Measurements from ENCODE around the gene ADAMTS20. TPM values are rescaled to one million over a fixed set of nuclear protein-coding genes. Genes with fewer than 3 reads are reported as not detected.

Gene ADAMTS20
- total and polyA plus RNA-seq, 2 experiments from 2014 or later, result not detected

GRCh38 chr12:43425361-43425760 is 126.6 kb downstream of the ADAMTS20 start:
- Histone ChIP-seq H3K9me2 (ENCODE audit: insufficient read depth) (no peaks in the 10 kb centered on the region), H3F3A (ENCODE audit: insufficient read depth) (no peaks in the 10 kb centered on the region), H3K27me3 (replicated peaks; ENCODE audit: insufficient read depth) (no peaks in the 10 kb centered on the region), H3K79me2 (ENCODE audit: insufficient read depth) (no peaks in the 10 kb centered on the region), H3K4me2 (ENCODE audit: unreplicated experiment) (no peak overlapping the region), H3K9ac (no peak overlapping the region), H4K20me1 (ENCODE audit: insufficient read depth) (no peaks in the 10 kb centered on the region), H3K4me3 (no peak overlapping the region), H3K9me3 (ENCODE audit: low read depth) (no peaks in the 10 kb centered on the region), H2AFZ (no peak overlapping the region), H3K36me3 (ENCODE audit: low read depth) (no peaks in the 10 kb centered on the region), H3K27ac (no peak overlapping the region), H3K4me1 (ENCODE audit: insufficient read depth) (no peaks in the 10 kb centered on the region)
- 65 to 77% methylated on average over 3 of the region's 3 CpGs for WGBS, 2 experiments (ENCODE audit: low coverage in 1 of 2, low lambda C conversion rate in 2 of 2, missing lambda C conversion rate in 2 of 2)
- TF ChIP-seq EZH2 (IDR thresholded peaks at IDR 0.05; ENCODE audit: insufficient read depth, poor library complexity, severe bottlenecking) (no peak), EZH2phosphoT487 (IDR thresholded peaks at IDR 0.05; ENCODE audit: insufficient read depth, low read depth) (no peak)
- DNase-seq, result no peak
- in situ Hi-C loops (cut with MboI), result no loop called here

GRCh38 chr12:43416981-43417380 is 135.0 kb downstream of the ADAMTS20 start:
- Histone ChIP-seq H3K9ac (no peak overlapping the region), H4K20me1 (ENCODE audit: insufficient read depth) (no peaks in the 10 kb centered on the region), H3K27me3 (replicated peaks; ENCODE audit: insufficient read depth) (no peaks in the 10 kb centered on the region; the same call in 1 of the 2 replicates), H3K36me3 (ENCODE audit: low read depth) (no peaks in the 10 kb centered on the region), H3K27ac (no peak overlapping the region), H3K4me2 (ENCODE audit: unreplicated experiment) (no peak overlapping the region), H3K9me3 (ENCODE audit: low read depth) (no peaks in the 10 kb centered on the region), H3K4me3 (no peak overlapping the region), H3K9me2 (ENCODE audit: insufficient read depth) (no peaks in the 10 kb centered on the region), H3F3A (ENCODE audit: insufficient read depth) (no peaks in the 10 kb centered on the region), H3K4me1 (ENCODE audit: insufficient read depth) (no peaks in the 10 kb centered on the region), H3K79me2 (ENCODE audit: insufficient read depth) (no peaks in the 10 kb centered on the region), H2AFZ (no peak overlapping the region)
- in situ Hi-C loops (cut with MboI), result no loop called here
- DNase-seq, result no peak
- TF ChIP-seq EZH2 (IDR thresholded peaks at IDR 0.05; ENCODE audit: insufficient read depth, poor library complexity, severe bottlenecking) (no peak), EZH2phosphoT487 (IDR thresholded peaks at IDR 0.05; ENCODE audit: insufficient read depth, low read depth) (no peak)

GRCh38 chr12:43407816-43408645 is 144.0 kb downstream of the ADAMTS20 start:
- TF ChIP-seq EZH2 (IDR thresholded peaks at IDR 0.05; ENCODE audit: insufficient read depth, poor library complexity, severe bottlenecking) (no peak), EZH2phosphoT487 (IDR thresholded peaks at IDR 0.05; ENCODE audit: insufficient read depth, low read depth) (no peak)
- DNase-seq, result peak; percentile 41
- peak overlapping the region; percentile 21 for H2AFZ ChIP-seq
- H3K4me1 ChIP-seq (ENCODE audit: insufficient read depth), result peaks cover 15% of the 10 kb centered on the region
- WGBS, 2 experiments (ENCODE audit: low coverage in 1 of 2, low lambda C conversion rate in 2 of 2, missing lambda C conversion rate in 2 of 2), result 10 to 14% methylated on average over 1 of the region's 1 CpG
- H3K36me3 ChIP-seq (ENCODE audit: low read depth), result no peaks in the 10 kb centered on the region
- H3K79me2 ChIP-seq (ENCODE audit: insufficient read depth), result no peaks in the 10 kb centered on the region
- H3F3A ChIP-seq (ENCODE audit: insufficient read depth), result peaks cover 8% of the 10 kb centered on the region; the same call in 1 of the 2 replicates
- H3K9me3 ChIP-seq (ENCODE audit: low read depth), result no peaks in the 10 kb centered on the region
- H3K4me3 ChIP-seq, result no peak overlapping the region
- no peaks in the 10 kb centered on the region for H3K9me2 ChIP-seq (ENCODE audit: insufficient read depth)
- in situ Hi-C loops (cut with MboI), result no loop called here
- H3K9ac ChIP-seq, result no peak overlapping the region
- H4K20me1 ChIP-seq (ENCODE audit: insufficient read depth), result no peaks in the 10 kb centered on the region
- H3K27me3 ChIP-seq (replicated peaks; ENCODE audit: insufficient read depth), result no peaks in the 10 kb centered on the region
- peak overlapping the region; percentile 35 for H3K4me2 ChIP-seq (ENCODE audit: unreplicated experiment)
- H3K27ac ChIP-seq, result peak overlapping the region; percentile 17

GRCh38 chr12:43406801-43407200 is 145.2 kb downstream of the ADAMTS20 start:
- Histone ChIP-seq H3K9ac (no peak overlapping the region), H3K9me3 (ENCODE audit: low read depth) (no peaks in the 10 kb centered on the region), H4K20me1 (ENCODE audit: insufficient read depth) (no peaks in the 10 kb centered on the region), H3K4me2 (ENCODE audit: unreplicated experiment) (no peak overlapping the region), H3K9me2 (ENCODE audit: insufficient read depth) (no peaks in the 10 kb centered on the region), H3K4me3 (no peak overlapping the region), H3K27ac (no peak overlapping the region), H3K79me2 (ENCODE audit: insufficient read depth) (no peaks in the 10 kb centered on the region), H3K4me1 (ENCODE audit: insufficient read depth) (peaks cover 15% of the 10 kb centered on the region), H3F3A (ENCODE audit: insufficient read depth) (peaks cover 8% of the 10 kb centered on the region; the same call in 1 of the 2 replicates), H3K27me3 (replicated peaks; ENCODE audit: insufficient read depth) (no peaks in the 10 kb centered on the region), H3K36me3 (ENCODE audit: low read depth) (no peaks in the 10 kb centered on the region), H2AFZ (no peak overlapping the region)
- TF ChIP-seq EZH2phosphoT487 (IDR thresholded peaks at IDR 0.05; ENCODE audit: insufficient read depth, low read depth) (no peak), EZH2 (IDR thresholded peaks at IDR 0.05; ENCODE audit: insufficient read depth, poor library complexity, severe bottlenecking) (no peak)
- 38 to 50% methylated on average over 1 of the region's 1 CpG for WGBS, 2 experiments (ENCODE audit: low coverage in 1 of 2, low lambda C conversion rate in 2 of 2, missing lambda C conversion rate in 2 of 2)
- DNase-seq, result no peak
- in situ Hi-C loops (cut with MboI), result no loop called here

Measured in GM23248 (cell line).